Panc1 (cell line): ENCODE data around the gene ALOX5AP. TPM values are rescaled to one million over a fixed set of nuclear protein-coding genes. Genes with fewer than 3 reads are reported as not detected.

Experiments
- ATAC-seq: fragments of 200-7000 bp; cut with Tn5 transposase; 2 replicates; pipeline ENCODE4 v1.9.1; 2020; ENCODE audit warnings: mild to moderate bottlenecking, moderate library complexity
- BruUV-seq: library from RNA; stranded (reverse); fragments of 400-500 nt; replicated peaks from 2 replicates; lab custom pipeline; 2021; lab: Mats Ljungman, UMichigan
- CTCF ChIA-PET: fragments of 300-600 bp; sonication (Branson Sonifier 250); formaldehyde crosslinking; loops from one replicate; lab custom pipeline; 2022; ENCODE audit warnings: antibody characterized with exemption; lab: Charles Lee
- POLR2A ChIA-PET: fragments of 300-600 bp; sonication (Branson Sonifier 250); formaldehyde crosslinking; loops from one replicate; lab custom pipeline; 2022; ENCODE audit warnings: antibody characterized with exemption; lab: Charles Lee
- DNase-seq: peaks from one replicate; pipeline ENCODE4 v3.0.0-alpha.2; 2010; ENCODE audit warnings: low read depth, low spot score
- H3K27ac ChIP-seq: 2 replicates; pipeline ENCODE4 v1.5.1; 2011; ENCODE audit warnings: mild to moderate bottlenecking, low read length, inconsistent platforms
- H3K27me3 ChIP-seq: fragments of 200-500 bp; sonication (Bioruptor generic); 2 replicates; pipeline ENCODE4 v1.6.0; 2014; ENCODE audit warnings: low read length, inconsistent platforms; ENCODE audit not compliant: control insufficient read depth, insufficient read depth
- H3K36me3 ChIP-seq: fragments of 200-500 bp; sonication (Bioruptor generic); 2 replicates; pipeline ENCODE4 v1.5.1; 2014; ENCODE audit warnings: inconsistent platforms, mild to moderate bottlenecking, low read length, moderate library complexity; ENCODE audit not compliant: control insufficient read depth, insufficient read depth
- H3K4me1 ChIP-seq: 2 replicates; pipeline ENCODE4 v1.5.1; 2011; ENCODE audit warnings: inconsistent platforms, mild to moderate bottlenecking, low read length, moderate library complexity; ENCODE audit not compliant: control insufficient read depth, insufficient read depth
- H3K4me3 ChIP-seq, 2 experiments: 2 replicates each; pipeline ENCODE4 v1.5.1; 2011 to 2012; ENCODE audit warnings: low read depth in 2 of 2, low read length in 2 of 2, mild to moderate bottlenecking in 2 of 2, inconsistent platforms in 1 of 2, moderate library complexity in 1 of 2
- H3K9me3 ChIP-seq: fragments of 200-500 bp; sonication (Bioruptor generic); 2 replicates; pipeline ENCODE4 v1.5.1; 2014; ENCODE audit warnings: low read depth, mild to moderate bottlenecking, inconsistent platforms, low read length, moderate library complexity; ENCODE audit not compliant: control insufficient read depth, insufficient read depth
- POLR2AphosphoS5 ChIP-seq: IDR thresholded peaks from 2 replicates; pipeline ENCODE4 v1.6.1; 2012; ENCODE audit warnings: mild to moderate bottlenecking, low read depth, low read length, moderate library complexity
- SIN3A ChIP-seq: IDR thresholded peaks from 2 replicates; pipeline ENCODE4 v1.6.1; 2012; ENCODE audit warnings: low read depth, mild to moderate bottlenecking, low read length, moderate library complexity, borderline replicate concordance; ENCODE audit not compliant: insufficient read depth
- TCF7L2 ChIP-seq: IDR thresholded peaks from 2 replicates; pipeline ENCODE4 v1.6.1; 2011; ENCODE audit warnings: mild to moderate bottlenecking, low read depth, low read length, inconsistent platforms
- in situ Hi-C: cut with HindIII; loops from 2 replicates; pipeline ENCODE4 v1.10.0; 2016; ENCODE audit warnings: low sequenced_read_pairs, low pct_unique_long_range_greater_than_20kb
- intact Hi-C: fragments of 100-400 bp; cut with micrococcal nuclease; formaldehyde crosslinking; loops from one replicate; pipeline ENCODE4 v1.10.0; 2022; ENCODE audit not compliant: unreplicated experiment
- total RNA-seq: library from RNA; stranded (reverse); gene quantifications from one replicate; pipeline ENCODE4 v1.2.1, GENCODE V29; 2021; ENCODE audit not compliant: unreplicated experiment
- TF ChIP-seq, protein P1 (sequence below): fragments of 450-650 bp; IDR thresholded peaks from 2 replicates; pipeline ENCODE4 v1.5.1; 2017; ENCODE audit warnings: mild to moderate bottlenecking
- TF ChIP-seq, protein P2 (sequence below), 2 experiments: IDR thresholded peaks; 2 replicates each; pipeline ENCODE4 v1.6.1; 2011 to 2012; ENCODE audit warnings: low read depth in 2 of 2, control low read depth in 1 of 2, low read length in 1 of 2, mild to moderate bottlenecking in 1 of 2, moderate library complexity in 1 of 2; ENCODE audit not compliant: insufficient read depth in 1 of 2

Gene ALOX5AP
- total RNA-seq, 1 experiment from 2014 or later = 2.1 TPM

DNA sequence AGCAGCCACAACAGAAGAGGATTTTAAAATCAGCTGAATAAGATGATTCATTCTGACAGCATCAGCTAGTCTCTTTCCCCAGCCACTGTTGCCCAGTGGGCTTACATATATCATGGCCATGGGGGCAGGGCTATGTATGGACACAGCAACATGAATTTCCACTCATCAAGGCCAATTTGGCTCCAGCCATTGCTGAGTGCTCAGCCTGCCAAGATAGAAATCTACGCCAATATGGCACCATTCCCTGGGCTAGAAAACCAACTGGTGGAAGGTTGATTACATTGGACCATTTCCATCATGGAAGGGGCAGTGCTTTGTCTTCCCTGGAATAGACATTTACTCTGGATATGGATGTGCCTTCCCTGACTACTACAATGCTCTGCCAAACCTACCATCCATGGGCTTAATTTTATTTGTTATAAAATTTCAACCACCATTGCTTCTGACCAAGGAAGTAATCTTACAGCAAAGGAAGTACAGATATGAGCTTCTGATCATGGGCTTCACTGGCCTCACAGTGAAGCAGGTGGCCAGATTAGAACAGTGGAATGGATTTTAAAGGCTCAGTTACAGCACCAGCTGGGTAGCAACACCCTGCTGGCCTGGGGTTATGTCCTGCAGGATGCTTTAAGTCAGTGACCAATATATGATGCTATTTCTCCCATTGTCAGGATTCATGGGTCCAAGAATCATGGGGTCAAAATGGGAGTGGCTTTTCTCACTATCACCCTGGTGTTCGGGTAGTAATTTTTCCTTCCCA lies 9.8 kb upstream of the ALOX5AP start:
- DNase-seq (no peak), ATAC-seq (no peak)
- Histone ChIP-seq H3K4me1 (no peaks in the 10 kb centered on the region), H3K36me3 (no peaks in the 10 kb centered on the region), H3K27me3 (no peaks in the 10 kb centered on the region), H3K9me3 (no peaks in the 10 kb centered on the region), H3K4me3 (no peak overlapping the region), H3K27ac (no peak overlapping the region)
- in situ Hi-C loops = no loop called here
- TF ChIP-seq, protein P1, sequence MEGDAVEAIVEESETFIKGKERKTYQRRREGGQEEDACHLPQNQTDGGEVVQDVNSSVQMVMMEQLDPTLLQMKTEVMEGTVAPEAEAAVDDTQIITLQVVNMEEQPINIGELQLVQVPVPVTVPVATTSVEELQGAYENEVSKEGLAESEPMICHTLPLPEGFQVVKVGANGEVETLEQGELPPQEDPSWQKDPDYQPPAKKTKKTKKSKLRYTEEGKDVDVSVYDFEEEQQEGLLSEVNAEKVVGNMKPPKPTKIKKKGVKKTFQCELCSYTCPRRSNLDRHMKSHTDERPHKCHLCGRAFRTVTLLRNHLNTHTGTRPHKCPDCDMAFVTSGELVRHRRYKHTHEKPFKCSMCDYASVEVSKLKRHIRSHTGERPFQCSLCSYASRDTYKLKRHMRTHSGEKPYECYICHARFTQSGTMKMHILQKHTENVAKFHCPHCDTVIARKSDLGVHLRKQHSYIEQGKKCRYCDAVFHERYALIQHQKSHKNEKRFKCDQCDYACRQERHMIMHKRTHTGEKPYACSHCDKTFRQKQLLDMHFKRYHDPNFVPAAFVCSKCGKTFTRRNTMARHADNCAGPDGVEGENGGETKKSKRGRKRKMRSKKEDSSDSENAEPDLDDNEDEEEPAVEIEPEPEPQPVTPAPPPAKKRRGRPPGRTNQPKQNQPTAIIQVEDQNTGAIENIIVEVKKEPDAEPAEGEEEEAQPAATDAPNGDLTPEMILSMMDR = no peak
- TF ChIP-seq POLR2AphosphoS5 (no peak), TCF7L2 (no peak), SIN3A (no peak)
- TF ChIP-seq, protein P2, sequence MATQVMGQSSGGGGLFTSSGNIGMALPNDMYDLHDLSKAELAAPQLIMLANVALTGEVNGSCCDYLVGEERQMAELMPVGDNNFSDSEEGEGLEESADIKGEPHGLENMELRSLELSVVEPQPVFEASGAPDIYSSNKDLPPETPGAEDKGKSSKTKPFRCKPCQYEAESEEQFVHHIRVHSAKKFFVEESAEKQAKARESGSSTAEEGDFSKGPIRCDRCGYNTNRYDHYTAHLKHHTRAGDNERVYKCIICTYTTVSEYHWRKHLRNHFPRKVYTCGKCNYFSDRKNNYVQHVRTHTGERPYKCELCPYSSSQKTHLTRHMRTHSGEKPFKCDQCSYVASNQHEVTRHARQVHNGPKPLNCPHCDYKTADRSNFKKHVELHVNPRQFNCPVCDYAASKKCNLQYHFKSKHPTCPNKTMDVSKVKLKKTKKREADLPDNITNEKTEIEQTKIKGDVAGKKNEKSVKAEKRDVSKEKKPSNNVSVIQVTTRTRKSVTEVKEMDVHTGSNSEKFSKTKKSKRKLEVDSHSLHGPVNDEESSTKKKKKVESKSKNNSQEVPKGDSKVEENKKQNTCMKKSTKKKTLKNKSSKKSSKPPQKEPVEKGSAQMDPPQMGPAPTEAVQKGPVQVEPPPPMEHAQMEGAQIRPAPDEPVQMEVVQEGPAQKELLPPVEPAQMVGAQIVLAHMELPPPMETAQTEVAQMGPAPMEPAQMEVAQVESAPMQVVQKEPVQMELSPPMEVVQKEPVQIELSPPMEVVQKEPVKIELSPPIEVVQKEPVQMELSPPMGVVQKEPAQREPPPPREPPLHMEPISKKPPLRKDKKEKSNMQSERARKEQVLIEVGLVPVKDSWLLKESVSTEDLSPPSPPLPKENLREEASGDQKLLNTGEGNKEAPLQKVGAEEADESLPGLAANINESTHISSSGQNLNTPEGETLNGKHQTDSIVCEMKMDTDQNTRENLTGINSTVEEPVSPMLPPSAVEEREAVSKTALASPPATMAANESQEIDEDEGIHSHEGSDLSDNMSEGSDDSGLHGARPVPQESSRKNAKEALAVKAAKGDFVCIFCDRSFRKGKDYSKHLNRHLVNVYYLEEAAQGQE (IDR thresholded peaks at IDR 0.05; ENCODE audit: insufficient read depth in 1 of 2, low read depth in 2 of 2, low read length in 1 of 2) = no peak
- ChIA-PET CTCF (no interaction called here), POLR2A (interaction anchor here (0.7 kb wide), 2 partner anchors 40 to 131 kb away, joined by 4 to 6 read pairs; no protein-coding TSS in a partner anchor)
- intact Hi-C loops = no loop called here
- no TSS peak for BruUV-seq

DNA sequence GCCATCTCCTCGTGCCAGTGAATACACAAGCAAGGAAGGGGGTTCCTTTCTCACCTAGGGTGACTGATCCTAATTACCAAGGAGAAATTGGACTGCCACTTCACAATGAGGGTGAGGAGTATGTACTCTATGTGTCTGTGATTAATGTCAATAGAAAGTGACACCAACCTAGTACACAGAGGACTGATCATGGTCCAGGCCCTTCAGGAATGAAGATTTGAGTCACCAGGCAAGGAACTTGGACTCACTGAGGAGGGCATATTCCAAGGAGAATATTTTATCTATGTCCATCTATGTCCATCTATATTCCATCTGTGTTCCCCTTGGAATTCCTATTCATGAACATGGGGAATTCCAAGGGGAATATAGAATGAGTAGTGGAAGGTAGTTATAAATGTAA lies 9.2 kb upstream of the ALOX5AP start:
- intact Hi-C loops = no loop called here
- POLR2A ChIA-PET = interaction anchor here (0.7 kb wide), 2 partner anchors 41 to 130 kb away, joined by 4 to 6 read pairs; no protein-coding TSS in a partner anchor
- Histone ChIP-seq H3K27ac (no peak overlapping the region), H3K9me3 (no peaks in the 10 kb centered on the region), H3K27me3 (no peaks in the 10 kb centered on the region), H3K36me3 (no peaks in the 10 kb centered on the region), H3K4me3 (no peak overlapping the region), H3K4me1 (no peaks in the 10 kb centered on the region)
- BruUV-seq = no TSS peak
- no peak for DNase-seq
- TF ChIP-seq POLR2AphosphoS5 = no peak
- TF ChIP-seq TCF7L2 = no peak
- TF ChIP-seq SIN3A = no peak
- TF ChIP-seq, protein P2 (IDR thresholded peaks at IDR 0.05; ENCODE audit: insufficient read depth in 1 of 2, low read depth in 2 of 2, low read length in 1 of 2) = no peak
- CTCF ChIA-PET = no interaction called here
- ATAC-seq = no peak
- in situ Hi-C loops = no loop called here
